Measurements from ENCODE around the gene SFRP2.

DNA sequence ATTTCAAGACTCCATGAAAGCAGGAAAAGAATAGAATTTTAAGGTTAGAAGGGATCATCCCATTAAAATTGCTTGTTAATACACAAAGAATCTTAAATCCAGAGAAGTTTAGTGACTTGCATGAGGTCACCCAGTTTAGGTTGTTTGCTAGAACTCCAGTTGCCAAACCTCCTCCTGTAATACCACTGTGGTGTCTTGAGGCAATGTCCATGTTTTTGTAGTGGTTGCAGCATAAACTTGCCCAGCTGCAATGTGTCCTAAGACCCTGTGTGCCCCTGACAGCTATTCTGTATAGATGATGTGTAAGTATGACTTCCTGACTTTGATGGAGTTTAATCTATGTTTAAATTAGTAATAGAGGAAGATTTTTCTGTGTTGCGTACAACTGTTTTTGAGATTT lies 6.3 kb downstream of the SFRP2 start:
- TF ChIP-seq, protein P1, sequence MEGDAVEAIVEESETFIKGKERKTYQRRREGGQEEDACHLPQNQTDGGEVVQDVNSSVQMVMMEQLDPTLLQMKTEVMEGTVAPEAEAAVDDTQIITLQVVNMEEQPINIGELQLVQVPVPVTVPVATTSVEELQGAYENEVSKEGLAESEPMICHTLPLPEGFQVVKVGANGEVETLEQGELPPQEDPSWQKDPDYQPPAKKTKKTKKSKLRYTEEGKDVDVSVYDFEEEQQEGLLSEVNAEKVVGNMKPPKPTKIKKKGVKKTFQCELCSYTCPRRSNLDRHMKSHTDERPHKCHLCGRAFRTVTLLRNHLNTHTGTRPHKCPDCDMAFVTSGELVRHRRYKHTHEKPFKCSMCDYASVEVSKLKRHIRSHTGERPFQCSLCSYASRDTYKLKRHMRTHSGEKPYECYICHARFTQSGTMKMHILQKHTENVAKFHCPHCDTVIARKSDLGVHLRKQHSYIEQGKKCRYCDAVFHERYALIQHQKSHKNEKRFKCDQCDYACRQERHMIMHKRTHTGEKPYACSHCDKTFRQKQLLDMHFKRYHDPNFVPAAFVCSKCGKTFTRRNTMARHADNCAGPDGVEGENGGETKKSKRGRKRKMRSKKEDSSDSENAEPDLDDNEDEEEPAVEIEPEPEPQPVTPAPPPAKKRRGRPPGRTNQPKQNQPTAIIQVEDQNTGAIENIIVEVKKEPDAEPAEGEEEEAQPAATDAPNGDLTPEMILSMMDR (IDR thresholded peaks at IDR 0.05) = no peak
- no peak for TF ChIP-seq EZH2 (IDR thresholded peaks at IDR 0.05)
- no peak for TF ChIP-seq EZH2phosphoT487 (IDR thresholded peaks at IDR 0.05)
